ENCODE measurements around the gene MID1. TPM values are rescaled to one million over a fixed set of nuclear protein-coding genes. Genes with fewer than 3 reads are reported as not detected.

The MID1 gene
- total RNA-seq, 2 experiments from 2014 or later = 0.19 TPM; not detected in 1

DNA sequence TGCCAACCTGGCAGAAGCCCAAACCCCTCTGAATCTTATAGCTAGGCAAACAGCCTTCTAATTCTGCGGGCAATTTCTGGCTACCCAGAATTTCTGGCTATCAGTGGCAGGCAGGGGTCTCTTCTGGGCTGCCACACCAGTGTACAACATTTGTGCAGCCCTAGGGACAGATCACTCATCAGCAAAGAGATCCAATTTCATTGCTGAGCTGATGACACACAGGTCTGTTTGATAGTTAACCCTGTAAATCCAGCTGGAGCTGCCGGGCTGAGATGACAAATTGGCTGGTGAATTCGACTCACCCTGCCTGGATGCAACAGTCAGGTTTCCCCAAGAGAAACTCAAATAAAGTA is 2.4 kb downstream of the MID1 start:
- intact Hi-C loops (cut with DNase I, micrococcal nuclease) = no loop called here
- Mint-ChIP-seq H3K27me3 (peaks cover 50% of the 10 kb centered on the region), H3K27ac (no peak overlapping the region)

DNA sequence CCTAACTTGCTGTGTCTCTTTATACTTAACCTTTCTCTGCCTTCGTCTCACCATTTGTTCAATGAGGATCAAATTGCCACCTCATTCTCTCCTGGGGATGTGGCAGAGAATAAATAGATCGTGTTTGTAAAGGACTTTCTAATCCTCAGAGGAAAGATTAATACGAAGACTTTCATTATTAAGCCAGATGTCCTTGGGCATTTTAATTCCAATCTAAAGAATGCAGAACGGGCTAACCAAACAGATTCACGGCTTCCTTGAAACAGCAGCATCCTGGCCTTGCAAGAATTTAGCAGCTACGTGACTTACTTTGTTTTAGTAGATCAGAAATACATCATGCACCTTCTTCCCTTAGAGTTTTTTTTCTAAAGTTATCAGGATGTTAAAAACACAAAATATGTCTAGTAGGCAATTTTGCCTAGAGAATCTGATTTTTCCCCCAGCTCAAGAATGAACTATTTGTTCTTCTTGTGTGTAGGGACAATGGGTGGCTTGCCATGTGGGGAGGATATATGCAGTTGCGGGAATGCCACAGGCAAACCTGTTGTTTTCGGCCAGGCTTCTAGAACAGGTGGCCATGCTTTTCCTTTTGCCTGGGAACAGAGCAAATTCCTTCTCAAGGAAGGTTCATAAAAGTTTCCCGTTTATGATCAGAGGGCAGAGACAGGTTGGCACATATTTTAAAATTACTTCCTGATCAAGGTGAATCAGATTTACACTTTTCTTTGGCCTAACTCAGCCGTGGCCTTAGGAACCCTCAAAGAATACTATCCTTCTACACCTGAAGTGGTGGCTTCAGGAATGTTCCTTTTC is 3.0 kb downstream of the MID1 start:
- Mint-ChIP-seq H3K4me1 (ENCODE audit: low read depth) (peaks cover 14% of the 10 kb centered on the region), H3K27ac (no peak overlapping the region), H3K4me3 (no peak overlapping the region), H3K36me3 (ENCODE audit: low read depth) (no peaks in the 10 kb centered on the region), H3K9me3 (no peaks in the 10 kb centered on the region), H3K27me3 (peaks cover 48% of the 10 kb centered on the region)
- intact Hi-C loops (cut with DNase I, micrococcal nuclease) = no loop called here
- TF ChIP-seq, protein P1, sequence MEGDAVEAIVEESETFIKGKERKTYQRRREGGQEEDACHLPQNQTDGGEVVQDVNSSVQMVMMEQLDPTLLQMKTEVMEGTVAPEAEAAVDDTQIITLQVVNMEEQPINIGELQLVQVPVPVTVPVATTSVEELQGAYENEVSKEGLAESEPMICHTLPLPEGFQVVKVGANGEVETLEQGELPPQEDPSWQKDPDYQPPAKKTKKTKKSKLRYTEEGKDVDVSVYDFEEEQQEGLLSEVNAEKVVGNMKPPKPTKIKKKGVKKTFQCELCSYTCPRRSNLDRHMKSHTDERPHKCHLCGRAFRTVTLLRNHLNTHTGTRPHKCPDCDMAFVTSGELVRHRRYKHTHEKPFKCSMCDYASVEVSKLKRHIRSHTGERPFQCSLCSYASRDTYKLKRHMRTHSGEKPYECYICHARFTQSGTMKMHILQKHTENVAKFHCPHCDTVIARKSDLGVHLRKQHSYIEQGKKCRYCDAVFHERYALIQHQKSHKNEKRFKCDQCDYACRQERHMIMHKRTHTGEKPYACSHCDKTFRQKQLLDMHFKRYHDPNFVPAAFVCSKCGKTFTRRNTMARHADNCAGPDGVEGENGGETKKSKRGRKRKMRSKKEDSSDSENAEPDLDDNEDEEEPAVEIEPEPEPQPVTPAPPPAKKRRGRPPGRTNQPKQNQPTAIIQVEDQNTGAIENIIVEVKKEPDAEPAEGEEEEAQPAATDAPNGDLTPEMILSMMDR (IDR thresholded peaks at IDR 0.05) = no peak
- no peak overlapping the region for H3K27ac ChIP-seq (ENCODE audit: low read depth in 1 of 2, low read length in 2 of 2)
- DNase-seq = no peak
- peaks cover 5 to 25% of the 10 kb centered on the region in 2 experiments for H3K27me3 ChIP-seq (ENCODE audit: control insufficient read depth in 1 of 2, insufficient read depth in 2 of 2, low read length in 2 of 2)
- ChIA-PET CTCF (no interaction called here), POLR2A (no interaction called here)
- no peaks in the 10 kb centered on the region for H3K9me3 ChIP-seq (ENCODE audit: control insufficient read depth in 1 of 2, insufficient read depth in 1 of 2, low read length in 2 of 2)
- H3K4me3 ChIP-seq (ENCODE audit: low read length) = no peak overlapping the region
- no peak for ATAC-seq (ENCODE audit: poor library complexity)
- H3K36me3 ChIP-seq (ENCODE audit: insufficient read depth, low read length) = no peaks in the 10 kb centered on the region
- peaks cover 5% of the 10 kb centered on the region for H3K4me1 ChIP-seq (ENCODE audit: insufficient read depth, low read length)

More for the DNA sequence above, 2.4 kb downstream of the MID1 start:
- TF ChIP-seq, protein P1 (IDR thresholded peaks at IDR 0.05) = no peak
- H3K9me3 Mint-ChIP-seq = no peaks in the 10 kb centered on the region
- Histone ChIP-seq H3K9me3 (ENCODE audit: control insufficient read depth in 1 of 2, insufficient read depth in 1 of 2, low read length in 2 of 2) (no peaks in the 10 kb centered on the region), H3K36me3 (ENCODE audit: insufficient read depth, low read length) (no peaks in the 10 kb centered on the region), H3K27ac (ENCODE audit: low read depth in 1 of 2, low read length in 2 of 2) (no peak overlapping the region), H3K4me1 (ENCODE audit: insufficient read depth, low read length) (peaks cover 5% of the 10 kb centered on the region), H3K27me3 (ENCODE audit: control insufficient read depth in 1 of 2, insufficient read depth in 2 of 2, low read length in 2 of 2) (peaks cover 5 to 25% of the 10 kb centered on the region in 2 experiments), H3K4me3 (ENCODE audit: low read length) (no peak overlapping the region)
- DNase-seq (no peak), ATAC-seq (ENCODE audit: poor library complexity) (no peak)
- H3K36me3 Mint-ChIP-seq (ENCODE audit: low read depth) = no peaks in the 10 kb centered on the region
- ChIA-PET POLR2A (no interaction called here), CTCF (no interaction called here)
- peaks cover 14% of the 10 kb centered on the region for H3K4me1 Mint-ChIP-seq (ENCODE audit: low read depth)
- H3K4me3 Mint-ChIP-seq = no peak overlapping the region

DNA sequence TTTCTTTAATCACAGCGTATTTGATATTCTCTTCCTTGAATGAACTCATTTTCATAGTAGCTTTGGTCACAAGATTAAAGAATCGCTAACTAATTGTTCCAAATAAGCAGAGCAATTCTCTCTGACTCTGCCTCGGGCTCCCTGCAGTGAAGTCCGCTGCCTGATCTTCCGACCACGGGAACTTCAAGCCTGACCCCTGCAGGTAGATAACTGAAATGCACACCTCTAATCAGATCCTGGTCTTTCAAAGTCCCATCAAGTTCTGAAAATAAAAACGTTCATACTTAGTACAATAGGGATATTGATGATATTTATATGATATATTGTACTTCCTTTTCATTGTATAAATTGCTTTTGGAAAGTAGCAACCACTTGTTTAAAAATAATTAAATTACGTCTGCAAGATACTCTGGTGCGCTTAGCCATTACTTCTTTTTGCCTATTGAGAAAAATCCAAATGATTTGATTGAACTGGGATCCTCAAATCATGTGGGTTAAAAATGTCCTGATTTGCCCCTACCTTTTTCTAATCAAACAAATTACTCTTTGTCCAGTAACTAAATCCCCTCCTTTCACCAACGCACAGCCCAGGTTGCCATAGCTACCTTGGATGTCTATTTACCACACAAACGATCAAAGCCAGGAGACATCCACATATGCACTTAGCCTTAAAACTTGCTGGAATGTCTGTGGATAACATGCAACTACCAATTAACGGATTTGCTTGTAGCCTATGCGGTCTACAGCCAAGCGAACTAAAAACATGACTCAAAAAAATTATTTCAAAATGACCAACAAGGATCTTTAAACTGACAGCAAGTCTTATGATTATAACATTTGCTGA is 4.2 kb downstream of the MID1 start:
- H3K4me3 ChIP-seq (ENCODE audit: low read length) = no peak overlapping the region
- H3K4me1 ChIP-seq (ENCODE audit: insufficient read depth, low read length) = peaks cover 5% of the 10 kb centered on the region
- peaks cover 5 to 20% of the 10 kb centered on the region in 2 experiments for H3K27me3 ChIP-seq (ENCODE audit: control insufficient read depth in 1 of 2, insufficient read depth in 2 of 2, low read length in 2 of 2)
- H3K36me3 ChIP-seq (ENCODE audit: insufficient read depth, low read length) = no peaks in the 10 kb centered on the region
- intact Hi-C loops (cut with DNase I, micrococcal nuclease) = no loop called here
- no peaks in the 10 kb centered on the region for H3K36me3 Mint-ChIP-seq (ENCODE audit: low read depth)
- H3K27me3 Mint-ChIP-seq = peaks cover 40% of the 10 kb centered on the region
- DNase-seq (peak in 3 of 14 experiments; percentile 7 to 12 (median 7)), ATAC-seq (ENCODE audit: poor library complexity) (no peak)
- H3K9me3 ChIP-seq (ENCODE audit: control insufficient read depth in 1 of 2, insufficient read depth in 1 of 2, low read length in 2 of 2) = no peaks in the 10 kb centered on the region
- no peak overlapping the region for H3K4me3 Mint-ChIP-seq
- H3K4me1 Mint-ChIP-seq (ENCODE audit: low read depth) = peaks cover 14% of the 10 kb centered on the region
- ChIA-PET CTCF (no interaction called here), POLR2A (no interaction called here)
- H3K27ac ChIP-seq (ENCODE audit: low read depth in 1 of 2, low read length in 2 of 2) = no peak overlapping the region
- H3K27ac Mint-ChIP-seq = no peak overlapping the region
- TF ChIP-seq, protein P1 (IDR thresholded peaks at IDR 0.05) = no peak
- H3K9me3 Mint-ChIP-seq = no peaks in the 10 kb centered on the region

Measured in CD4-positive, alpha-beta T cell (primary cell).